Measurements from ENCODE around the gene SGMS2.

- TF ChIP-seq FOXA1 (IDR thresholded peaks at IDR 0.05), result no peak
- no peak for TF ChIP-seq CTCF (IDR thresholded peaks at IDR 0.05; ENCODE audit: low read depth, low read length, missing input control)
- TF ChIP-seq SP1 (IDR thresholded peaks at IDR 0.05), result no peak
- no peak for TF ChIP-seq MAX (IDR thresholded peaks at IDR 0.05)
- TF ChIP-seq RAD21 (IDR thresholded peaks at IDR 0.05), result no peak
Observed at GRCh38 chr4:107818301-107818910, 6.3 kb upstream of the SGMS2 start.
